ENCODE results near the gene CENPW.

Gene CENPW

GRCh38 chr6:126374372-126374771, 34.5 kb downstream of the CENPW start:
- no peak for DNase-seq

GRCh38 chr6:126376682-126377081, 36.8 kb downstream of the CENPW start:
- no peak for DNase-seq

- DNase-seq, result no peak
Observed at GRCh38 chr6:126377594-126378153, 37.8 kb downstream of the CENPW start.

- DNase-seq, result no peak
Observed at GRCh38 chr6:126380072-126380583, 40.2 kb downstream of the CENPW start.

GRCh38 chr6:126381498-126381897, 41.6 kb downstream of the CENPW start:
- DNase-seq, result no peak

- no peak for DNase-seq
Observed at GRCh38 chr6:126383203-126383602, 43.3 kb downstream of the CENPW start.

- DNase-seq, result no peak
Observed at GRCh38 chr6:126385536-126385935, 45.6 kb downstream of the CENPW start.

- no peak for DNase-seq
Observed at GRCh38 chr6:126388104-126388598, 48.2 kb downstream of the CENPW start.

- no peak for DNase-seq
Observed at GRCh38 chr6:126396131-126396530, 56.2 kb downstream of the CENPW start.
